Central memory CD8-positive, alpha-beta T cell (primary cell): ENCODE results near the gene IQCF2.
"Not testable (repeated sequence)": the region's sequence is repeated elsewhere in the genome, so short reads cannot be mapped to it uniquely, and the experiment has no call there.

Experiments
- ATAC-seq: fragments of 150-1000 bp; cut with Tn5 transposase; replicated peaks from 2 replicates; pipeline ENCODE4 v1.10.0; 2022; ENCODE audit warnings: mild to moderate bottlenecking, moderate FRiP score, moderate number of reproducible peaks; ENCODE audit not compliant: poor library complexity, severe bottlenecking; ENCODE audit errors: extremely low read depth
- DNase-seq, 2 donors: peaks; one replicate each; pipeline ENCODE4 v3.0.0; 2021; ENCODE audit warnings: low spot score in 2 of 2
- H3K27ac Mint-ChIP-seq: one replicate; pipeline ENCODE4 v1.8.0; 2022; ENCODE audit warnings: low read depth, mild to moderate bottlenecking, moderate library complexity, mixed read lengths
- H3K27me3 Mint-ChIP-seq: one replicate; pipeline ENCODE4 v1.8.0; 2022; ENCODE audit warnings: mixed read lengths
- H3K36me3 Mint-ChIP-seq: one replicate; pipeline ENCODE4 v1.8.0; 2022; ENCODE audit warnings: mild to moderate bottlenecking, moderate library complexity, mixed read lengths; ENCODE audit not compliant: insufficient read depth
- H3K4me1 Mint-ChIP-seq: one replicate; pipeline ENCODE4 v1.8.0; 2022; ENCODE audit warnings: mixed read lengths
- H3K4me3 Mint-ChIP-seq: one replicate; pipeline ENCODE4 v1.8.0; 2022; ENCODE audit warnings: mild to moderate bottlenecking, moderate library complexity, mixed read lengths
- H3K9me3 Mint-ChIP-seq: one replicate; pipeline ENCODE4 v1.8.0; 2022; ENCODE audit warnings: mixed read lengths

The IQCF2 gene

DNA sequence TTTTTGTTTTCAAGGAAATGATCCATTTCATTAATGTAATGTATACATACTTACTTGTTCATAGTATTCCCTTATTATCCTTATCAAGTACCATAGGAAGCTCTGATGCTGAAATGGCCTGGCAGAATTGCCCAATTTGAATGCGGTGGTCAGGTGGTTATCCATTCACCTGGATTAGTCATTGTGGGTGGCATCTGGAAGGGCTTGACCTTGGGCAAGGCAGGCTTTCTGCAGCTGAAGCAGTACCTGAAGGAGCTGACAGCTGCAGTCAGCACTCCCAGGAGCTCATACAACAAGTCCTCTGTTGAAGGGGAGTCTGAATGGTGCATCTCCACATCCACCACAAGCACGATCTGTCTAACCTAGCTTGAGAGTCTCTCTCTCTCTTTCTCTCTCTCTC, 26.2 kb downstream of the IQCF2 start:
- Mint-ChIP-seq H3K4me1 (no peaks in the 10 kb centered on the region), H3K4me3 (no peak overlapping the region), H3K27ac (no peak overlapping the region), H3K27me3 (peaks cover 48% of the 10 kb centered on the region), H3K9me3 (no peaks in the 10 kb centered on the region), H3K36me3 (peaks cover 2% of the 10 kb centered on the region)
- no peak for ATAC-seq
- no peak for DNase-seq

DNA sequence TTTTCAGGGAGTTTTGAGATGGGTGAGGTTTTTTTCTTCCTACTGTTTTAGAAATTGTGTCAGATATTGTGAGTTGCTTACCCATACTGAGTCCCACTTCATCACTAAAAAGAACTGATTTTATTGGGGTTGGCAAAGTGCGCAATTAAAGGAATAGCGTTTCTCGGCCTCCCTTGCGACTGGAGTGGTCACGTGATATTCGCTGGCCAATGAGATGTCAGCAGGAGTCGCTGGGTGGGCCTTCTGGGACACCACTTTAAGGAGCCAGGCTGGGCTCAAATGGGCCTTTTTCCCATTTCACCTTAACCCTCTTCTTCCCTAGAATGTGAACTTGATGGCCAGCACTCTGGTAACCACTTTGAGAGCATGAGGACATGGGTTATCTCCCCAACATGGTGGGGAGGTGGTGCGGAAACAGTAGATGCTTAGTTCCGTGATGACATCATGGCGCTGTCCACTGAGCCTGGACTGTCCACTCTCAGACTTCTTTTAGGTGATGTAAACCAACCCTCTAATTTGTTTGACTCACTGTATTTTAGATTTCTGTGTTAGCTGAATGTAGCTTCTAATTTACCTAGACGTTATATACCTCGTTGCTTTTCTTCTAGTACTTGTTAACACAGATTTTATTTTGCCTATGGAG, 27.2 kb downstream of the IQCF2 start:
- H3K27ac Mint-ChIP-seq: no peak overlapping the region

DNA sequence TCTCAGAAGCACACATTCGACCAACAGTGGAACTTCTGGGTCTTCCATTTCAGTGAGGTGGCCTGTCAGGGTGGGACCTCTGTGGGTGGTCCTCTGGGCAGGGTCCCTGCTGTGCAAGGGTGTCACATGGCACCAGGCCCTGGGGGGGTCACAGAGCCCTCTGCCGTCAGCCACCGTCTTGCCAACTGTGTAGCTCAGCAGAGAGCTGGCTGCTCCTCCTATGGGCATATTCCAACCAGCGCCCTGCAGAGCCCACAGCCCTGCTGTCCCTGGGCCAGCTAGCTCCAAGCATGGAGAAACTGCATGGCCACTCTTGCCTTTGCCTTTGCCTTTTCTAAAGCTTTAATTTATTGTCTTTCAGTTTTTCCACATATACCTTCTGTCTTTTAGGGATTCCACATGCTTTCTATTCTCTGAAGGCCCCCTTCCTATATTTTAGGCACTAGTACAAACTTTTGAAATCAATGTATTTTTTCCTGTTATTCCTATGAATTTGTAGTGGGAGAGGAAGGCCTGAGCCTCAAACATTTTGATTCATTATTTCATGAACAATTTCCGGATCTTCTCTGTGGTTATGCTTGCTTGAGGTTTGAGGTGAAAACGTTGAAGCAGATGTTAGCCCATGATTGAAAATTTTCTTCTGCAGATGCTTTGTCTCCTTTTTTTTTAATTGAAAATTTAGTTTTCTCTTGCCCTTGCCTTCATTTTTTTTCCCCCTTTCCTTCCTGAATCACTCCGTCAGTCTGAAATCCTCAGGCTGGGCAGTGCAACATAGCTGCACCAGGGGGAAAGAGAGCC, 30.0 kb downstream of the IQCF2 start:
- no peaks in the 10 kb centered on the region for H3K9me3 Mint-ChIP-seq
- peaks cover 2% of the 10 kb centered on the region for H3K36me3 Mint-ChIP-seq
- no peak overlapping the region for H3K4me3 Mint-ChIP-seq
- peaks cover 49% of the 10 kb centered on the region for H3K27me3 Mint-ChIP-seq
- no peak overlapping the region for H3K27ac Mint-ChIP-seq
- H3K4me1 Mint-ChIP-seq: no peaks in the 10 kb centered on the region
- DNase-seq (no peak), ATAC-seq (no peak)

More for the DNA sequence above, 27.2 kb downstream of the IQCF2 start:
- peaks cover 52% of the 10 kb centered on the region for H3K27me3 Mint-ChIP-seq
- peaks cover 2% of the 10 kb centered on the region for H3K36me3 Mint-ChIP-seq
- ATAC-seq (no peak), DNase-seq (no peak)
- H3K4me3 Mint-ChIP-seq: no peak overlapping the region
- H3K4me1 Mint-ChIP-seq: no peaks in the 10 kb centered on the region
- no peaks in the 10 kb centered on the region for H3K9me3 Mint-ChIP-seq

DNA sequence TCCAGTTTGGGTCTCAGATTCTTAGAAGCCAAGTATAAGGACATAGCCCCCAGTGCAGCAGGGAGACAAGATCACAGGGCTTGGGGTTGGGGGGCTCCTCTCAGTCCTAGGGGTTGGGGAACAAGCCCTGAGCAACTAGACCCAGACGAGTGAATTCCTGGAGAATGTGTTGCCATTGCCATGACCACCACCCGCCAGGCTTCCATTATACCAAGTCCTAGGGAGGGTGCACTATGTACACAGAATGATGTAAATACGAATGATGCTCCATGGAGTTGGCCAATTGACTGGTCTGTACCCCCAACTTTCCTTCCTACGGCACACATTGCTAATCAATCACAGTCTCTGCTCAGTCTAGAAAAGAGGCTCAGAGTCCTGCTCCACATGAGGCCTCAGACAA, 33.0 kb downstream of the IQCF2 start:
- ATAC-seq: no peak
- Mint-ChIP-seq H3K27ac (no peak overlapping the region), H3K27me3 (peaks cover 69% of the 10 kb centered on the region), H3K4me3 (no peak overlapping the region), H3K36me3 (peaks cover 2% of the 10 kb centered on the region), H3K4me1 (no peaks in the 10 kb centered on the region), H3K9me3 (no peaks in the 10 kb centered on the region)
- no peak for DNase-seq

DNA sequence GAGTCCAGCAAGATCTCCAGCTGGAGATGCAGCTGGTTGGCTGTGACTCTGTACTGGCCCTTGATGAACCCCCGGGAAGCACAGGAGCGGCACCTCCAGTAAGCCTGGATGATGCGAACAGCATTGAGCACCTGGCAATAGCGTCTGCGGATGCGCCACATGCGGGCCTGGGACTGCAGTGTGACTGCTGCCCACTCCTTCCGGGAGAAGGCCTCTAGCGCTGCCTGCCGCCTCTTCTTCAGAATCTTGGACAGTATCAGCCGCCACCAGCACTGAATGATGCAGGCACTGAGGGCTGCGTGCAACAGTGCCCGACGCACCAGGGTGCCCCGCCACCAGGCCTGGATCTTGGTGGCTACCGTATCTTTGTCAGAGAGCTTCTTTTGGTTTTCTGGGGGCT, 33.5 kb downstream of the IQCF2 start:
- DNase-seq (no peak), ATAC-seq (no peak)
- no peaks in the 10 kb centered on the region for H3K4me1 Mint-ChIP-seq
- H3K36me3 Mint-ChIP-seq: peaks cover 2% of the 10 kb centered on the region
- H3K27me3 Mint-ChIP-seq: peaks cover 66% of the 10 kb centered on the region
- H3K4me3 Mint-ChIP-seq: no peak overlapping the region
- H3K9me3 Mint-ChIP-seq: no peaks in the 10 kb centered on the region
- H3K27ac Mint-ChIP-seq: no peak overlapping the region

DNA sequence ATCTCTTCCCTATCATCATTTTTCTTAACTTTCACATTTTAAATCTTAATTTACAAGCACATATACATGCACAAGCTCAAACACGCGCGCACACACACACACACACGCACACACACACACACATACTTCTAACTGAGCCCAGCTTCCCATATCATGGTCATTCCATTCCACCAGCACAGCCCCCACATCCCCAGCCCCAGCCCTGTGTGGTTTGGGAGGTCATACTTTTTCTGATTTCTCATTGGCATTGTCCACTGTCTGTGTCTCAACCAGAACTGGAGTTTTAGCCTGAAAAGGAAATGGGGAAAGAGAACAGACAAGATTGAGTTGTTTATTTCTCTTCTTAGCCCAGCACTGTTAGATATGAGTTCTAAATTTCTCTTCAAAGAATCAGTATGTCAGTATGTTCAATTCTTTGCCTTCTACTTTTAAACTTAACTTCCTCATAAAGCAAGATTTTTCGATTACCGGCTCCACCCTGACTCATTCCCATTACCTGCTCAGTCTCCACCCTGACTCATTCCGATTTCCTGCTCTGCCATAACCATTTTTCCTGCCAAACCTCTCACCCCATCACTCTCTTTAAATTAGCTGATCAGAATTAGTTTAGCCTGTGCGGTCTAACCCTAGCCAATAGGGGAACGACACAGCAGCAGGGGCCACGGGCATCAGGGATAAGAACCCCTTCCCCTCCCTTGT, 35.3 kb downstream of the IQCF2 start:
- Mint-ChIP-seq H3K4me3 (no peak overlapping the region), H3K27ac (no peak overlapping the region), H3K4me1 (no peaks in the 10 kb centered on the region), H3K27me3 (peaks cover 69% of the 10 kb centered on the region), H3K36me3 (peaks cover 2% of the 10 kb centered on the region), H3K9me3 (no peaks in the 10 kb centered on the region)
- ATAC-seq (no peak), DNase-seq (no peak)

DNA sequence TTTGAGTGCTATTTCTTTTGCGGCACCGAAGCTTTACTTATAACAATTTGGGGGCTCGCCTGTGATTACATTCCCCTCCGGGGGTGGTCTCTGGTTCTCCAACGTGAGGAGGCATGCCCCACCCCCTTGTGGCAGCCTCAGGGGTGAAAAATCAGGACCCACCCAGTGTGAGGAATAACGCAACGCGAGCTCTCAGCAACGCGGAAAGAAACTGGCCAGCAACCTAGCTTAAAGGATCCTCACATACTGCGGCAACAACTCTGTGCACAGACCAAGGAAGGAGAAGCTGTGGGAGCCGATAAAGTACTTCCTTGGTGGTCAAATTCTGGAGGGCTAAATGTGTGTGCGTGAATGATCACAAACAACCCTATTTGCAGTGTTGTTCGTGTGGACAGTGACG, 36.0 kb downstream of the IQCF2 start:
- peaks cover 68% of the 10 kb centered on the region for H3K27me3 Mint-ChIP-seq
- DNase-seq: no peak
- no peak for ATAC-seq
- H3K4me3 Mint-ChIP-seq: no peak overlapping the region
- H3K9me3 Mint-ChIP-seq: no peaks in the 10 kb centered on the region
- no peaks in the 10 kb centered on the region for H3K4me1 Mint-ChIP-seq
- peaks cover 2% of the 10 kb centered on the region for H3K36me3 Mint-ChIP-seq
- H3K27ac Mint-ChIP-seq: no peak overlapping the region

DNA sequence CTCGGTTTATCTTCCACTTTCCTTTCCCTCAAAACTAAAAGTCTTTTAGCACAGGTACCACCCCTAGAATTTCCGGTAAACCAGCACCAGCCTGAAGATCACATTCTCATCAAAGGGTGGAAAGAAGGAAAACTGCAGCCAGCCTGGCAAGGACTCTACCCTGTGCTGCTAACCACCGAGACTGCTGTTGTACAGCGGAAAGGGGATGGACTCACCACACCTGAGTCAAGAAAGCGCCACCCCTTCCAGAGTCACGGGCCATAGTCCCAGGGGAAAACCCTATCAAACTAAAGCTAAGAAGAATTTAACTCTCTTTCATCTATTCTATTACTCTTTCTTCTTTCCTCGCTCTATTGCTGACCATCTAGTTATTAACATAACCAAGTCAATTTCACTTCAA, 38.6 kb downstream of the IQCF2 start:
- H3K9me3 Mint-ChIP-seq, H3K4me1 Mint-ChIP-seq, H3K27ac Mint-ChIP-seq, H3K36me3 Mint-ChIP-seq, H3K4me3 Mint-ChIP-seq, ATAC-seq, DNase-seq: not testable (repeated sequence)
- peaks cover 79% of the 10 kb centered on the region for H3K27me3 Mint-ChIP-seq

DNA sequence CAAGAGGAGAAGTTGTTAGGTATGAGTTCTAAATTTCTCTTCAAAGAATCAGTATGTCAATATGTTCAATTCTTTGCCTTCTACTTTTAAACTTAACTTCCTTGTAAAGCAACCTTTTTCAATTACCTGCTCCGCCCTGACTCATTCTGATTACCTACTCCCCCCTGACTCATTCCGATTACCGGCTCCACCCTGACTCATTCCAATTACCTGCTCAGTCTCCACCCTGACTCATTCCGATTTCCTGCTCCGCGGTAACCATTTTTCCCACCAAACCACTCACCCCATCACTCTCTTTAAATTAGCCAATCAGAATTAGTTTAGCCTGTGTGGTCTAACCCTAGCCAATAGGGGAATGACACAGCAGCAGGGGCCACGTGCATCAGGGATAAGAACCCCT, 40.9 kb downstream of the IQCF2 start:
- peaks cover 85% of the 10 kb centered on the region for H3K27me3 Mint-ChIP-seq
- not testable (repeated sequence) for ATAC-seq, H3K4me1 Mint-ChIP-seq, DNase-seq, H3K4me3 Mint-ChIP-seq, H3K27ac Mint-ChIP-seq, H3K36me3 Mint-ChIP-seq, H3K9me3 Mint-ChIP-seq

DNA sequence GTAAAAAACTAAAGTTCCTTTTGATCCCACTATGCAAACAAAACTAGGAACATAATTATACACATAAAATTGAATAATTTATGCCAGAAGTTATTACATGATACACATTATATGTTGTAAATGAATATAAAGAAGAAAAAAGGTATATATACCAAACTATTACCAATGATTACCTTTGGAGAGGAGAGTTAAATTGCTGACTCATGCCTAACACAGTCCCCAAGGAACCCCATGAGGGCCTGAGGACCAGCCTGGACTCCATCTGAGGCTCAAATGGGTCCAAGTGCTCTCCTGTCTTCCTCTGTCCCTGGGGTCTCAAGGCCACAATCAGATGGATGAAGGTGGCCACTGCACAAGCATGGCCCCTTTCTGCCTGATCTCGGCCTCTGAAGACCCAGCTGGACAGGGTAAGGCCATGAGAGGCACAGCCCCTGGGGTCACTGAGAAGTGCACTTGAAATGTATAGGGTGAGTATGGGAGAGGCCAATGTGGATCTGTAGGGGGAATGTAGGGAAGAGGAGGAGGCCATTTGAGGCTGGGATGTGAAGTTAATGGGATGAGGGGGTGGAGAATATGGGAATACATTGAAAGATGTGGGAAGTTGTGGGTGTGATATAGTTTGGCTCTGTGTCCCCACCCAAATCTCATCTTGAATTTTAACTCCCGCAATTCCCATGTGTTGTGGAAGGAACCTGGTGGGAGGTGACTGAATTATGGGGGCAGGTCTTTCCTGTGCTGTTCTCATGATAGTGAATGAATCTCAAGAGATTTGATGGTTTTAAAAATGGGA, 42.8 kb downstream of the IQCF2 start:
- no peak overlapping the region for H3K27ac Mint-ChIP-seq
- H3K4me3 Mint-ChIP-seq: no peak overlapping the region
- DNase-seq: no peak
- H3K36me3 Mint-ChIP-seq: no peaks in the 10 kb centered on the region
- no peak for ATAC-seq
- peaks cover 85% of the 10 kb centered on the region for H3K27me3 Mint-ChIP-seq
- H3K4me1 Mint-ChIP-seq: no peaks in the 10 kb centered on the region
- H3K9me3 Mint-ChIP-seq: peaks cover 21% of the 10 kb centered on the region

DNA sequence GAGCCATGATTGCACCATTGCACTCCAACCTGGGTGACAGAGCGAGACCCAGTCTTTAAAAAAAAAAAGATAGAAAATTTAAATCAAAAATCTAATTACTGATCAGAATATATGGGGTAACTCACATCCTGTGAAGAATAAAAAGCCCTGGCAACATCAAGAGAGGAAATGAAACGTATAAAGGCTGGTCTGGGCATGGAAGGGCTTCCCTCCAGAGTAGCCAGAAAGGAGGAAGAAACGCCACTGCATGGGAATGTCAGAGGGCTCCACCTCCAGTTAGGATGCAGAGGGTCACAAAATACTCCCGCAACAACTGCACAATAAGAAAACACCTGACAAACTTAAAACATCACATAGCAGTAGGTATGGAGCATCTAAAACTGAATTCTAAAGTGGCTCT, 46.6 kb downstream of the IQCF2 start:
- Mint-ChIP-seq H3K27ac (no peak overlapping the region), H3K36me3 (no peaks in the 10 kb centered on the region), H3K27me3 (peaks cover 73% of the 10 kb centered on the region), H3K4me3 (no peak overlapping the region), H3K4me1 (no peaks in the 10 kb centered on the region), H3K9me3 (peaks cover 22% of the 10 kb centered on the region)
- DNase-seq: no peak
- no peak for ATAC-seq
